Posterior vena cava (tissue), 2 donors: ENCODE measurements around the gene MARCOL. TPM values are rescaled to one million over a fixed set of nuclear protein-coding genes. Genes with fewer than 3 reads are reported as not detected.

Experiments used
- DNase-seq: peaks from one replicate; pipeline ENCODE4 v3.0.0-alpha.2; 2020; ENCODE audit warnings: low spot score
- intact Hi-C, 2 donors: fragments of 100-400 bp; cut with DNase I; formaldehyde crosslinking; loops; one replicate each; pipeline versions ENCODE4 v1.14.1 to v1.14.2; 2022 to 2023
- long read RNA-seq, 2 donors: library from polyadenylated mRNA; unstranded; transcript quantifications; one replicate each; pipeline ENCODE4 v2.0.0, GENCODE V29; 2020 to 2021
- total RNA-seq, 2 donors: library from RNA; stranded (reverse); fragmentation: NEBNext Ultra II Directional; extraction: Animal tissue kit (Norgen Biotek cat#: 25700); gene quantifications; one replicate each; pipeline ENCODE4 v1.2.1, GENCODE V29; 2021
- donor health status: DM: yes; HTN: yes; CAD: no.
- donor health status: DM: yes; HTN: yes; CAD: no.

MARCOL gene
- not detected for total RNA-seq
- long read RNA-seq, donor 1: 0 reads
- long read RNA-seq, donor 2: 0 reads

- DNase-seq: no peak
- intact Hi-C loops: no loop called here
Observed at GRCh38 chr5:148238418-148238794, at the start of gene MARCOL. Gene MARCOL (plus strand): TSS chr5:148238525. CDS start chr5:148238598, 73 bp downstream.

- intact Hi-C loops: no loop called here
- no peak for DNase-seq
Observed at GRCh38 chr5:148191010-148191409, 47.3 kb upstream of the MARCOL start.

- intact Hi-C loops: no loop called here
- DNase-seq: no peak
Observed at GRCh38 chr5:148193202-148193601, 45.1 kb upstream of the MARCOL start.

DNA sequence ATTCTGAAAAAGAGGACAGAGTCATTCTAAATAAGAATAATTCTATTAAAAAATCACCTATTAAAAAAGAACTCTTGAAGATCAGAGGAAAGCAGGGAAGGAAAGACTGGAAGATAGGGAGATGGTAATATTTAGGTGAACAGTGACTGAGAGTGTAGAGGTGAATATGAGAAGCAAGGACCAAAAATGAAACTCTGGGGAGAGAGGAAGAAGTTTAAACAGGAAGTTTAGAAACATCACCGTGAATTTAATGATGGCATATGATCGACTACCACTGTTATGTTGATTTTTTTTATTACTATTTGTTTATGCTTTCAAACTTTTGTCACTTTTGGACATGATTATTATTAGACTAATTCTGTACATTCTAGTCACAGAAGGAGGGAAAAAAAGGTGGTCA lies 37.2 kb upstream of the MARCOL start:
- DNase-seq: no peak
- intact Hi-C loops: no loop called here

DNA sequence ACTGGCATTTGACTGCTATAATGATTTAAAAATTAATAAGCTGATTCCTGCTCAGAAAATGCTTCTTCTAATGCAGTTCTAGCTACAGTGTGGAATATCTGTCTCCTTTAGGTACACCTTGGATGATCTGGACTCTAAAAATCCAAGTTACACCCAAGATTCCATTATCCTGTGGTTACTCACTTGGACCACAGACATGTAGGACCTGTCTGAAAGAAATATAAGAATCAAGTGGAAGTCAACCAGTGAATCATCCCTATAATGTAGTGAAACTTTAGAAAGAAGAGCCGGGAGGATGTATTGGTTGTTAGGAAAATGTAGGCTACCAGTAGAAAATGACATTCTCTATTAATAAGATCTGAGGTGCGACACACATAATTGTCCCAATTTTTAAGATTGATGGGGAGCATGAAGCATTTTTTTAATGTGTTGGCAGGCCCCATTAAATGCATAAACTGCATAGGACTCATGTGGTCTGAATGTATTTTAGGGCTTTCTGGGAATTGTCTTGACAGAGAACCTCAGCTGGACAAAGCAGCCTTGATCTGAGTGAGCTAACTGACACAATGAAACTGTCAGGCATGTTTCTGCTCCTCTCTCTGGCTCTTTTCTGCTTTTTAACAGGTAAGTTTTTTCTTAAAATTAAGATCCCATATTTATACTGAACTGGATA lies 35.7 kb upstream of the MARCOL start, which contains the start of gene SPINK6:
Gene SPINK6, plus strand, starts transcription at position 512 of the 673 bp plus-strand sequence. Its CDS starts 55 bp downstream, at position 567.
- DNase-seq: no peak
- intact Hi-C loops: no loop called here

- no peak for DNase-seq
- intact Hi-C loops: no loop called here
Observed at GRCh38 chr5:148205044-148205806, 33.1 kb upstream of the MARCOL start.

- intact Hi-C loops: no loop called here
- no peak for DNase-seq
Observed at GRCh38 chr5:148205865-148206264, 32.5 kb upstream of the MARCOL start.

- intact Hi-C loops: no loop called here
- no peak for DNase-seq
Observed at GRCh38 chr5:148206620-148207019, 31.7 kb upstream of the MARCOL start.

GRCh38 chr5:148208226-148208625 lies 30.1 kb upstream of the MARCOL start:
- intact Hi-C loops: no loop called here
- no peak for DNase-seq

GRCh38 chr5:148209151-148209770 lies 29.1 kb upstream of the MARCOL start:
- intact Hi-C loops: no loop called here
- DNase-seq: no peak

GRCh38 chr5:148214665-148215185 lies 23.6 kb upstream of the MARCOL start:
- intact Hi-C loops: no loop called here
- no peak for DNase-seq

GRCh38 chr5:148221508-148221907 lies 16.8 kb upstream of the MARCOL start:
- intact Hi-C loops: no loop called here

DNA sequence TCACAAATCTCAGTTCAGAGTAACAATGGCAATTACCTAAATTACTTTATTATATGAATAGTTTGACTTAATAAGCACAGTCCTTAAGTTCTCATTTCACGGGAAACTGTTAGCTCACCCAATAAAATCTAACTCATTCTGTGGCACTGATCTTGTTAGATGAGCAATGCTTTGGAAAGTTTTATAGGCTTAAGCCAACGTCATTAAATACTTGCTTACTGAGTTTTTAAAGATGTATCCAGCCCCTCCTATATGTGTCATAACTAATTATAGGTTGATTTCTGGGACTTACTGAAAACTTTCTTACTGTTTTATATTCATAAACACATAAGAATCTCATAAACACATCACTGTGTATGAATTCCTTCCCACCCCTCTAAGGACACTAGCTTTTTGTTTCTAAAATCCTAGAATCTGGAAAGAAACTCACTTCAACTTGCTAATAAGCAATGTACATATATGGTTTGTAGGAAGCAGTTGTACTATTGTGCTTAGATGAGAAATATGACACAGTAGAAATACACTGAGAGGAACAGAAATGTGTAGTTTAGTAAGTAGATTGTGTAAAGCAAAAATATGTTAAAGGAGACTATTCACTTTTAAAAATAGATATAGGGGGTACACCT lies 14.1 kb upstream of the MARCOL start:
- intact Hi-C loops: no loop called here

More at GRCh38 chr5:148221508-148221907, 16.8 kb upstream of the MARCOL start:
- no peak for DNase-seq

GRCh38 chr5:148228392-148228984 lies 9.8 kb upstream of the MARCOL start:
- intact Hi-C loops: no loop called here
- DNase-seq: no peak

More for the DNA sequence above, 14.1 kb upstream of the MARCOL start:
- DNase-seq: no peak

DNA sequence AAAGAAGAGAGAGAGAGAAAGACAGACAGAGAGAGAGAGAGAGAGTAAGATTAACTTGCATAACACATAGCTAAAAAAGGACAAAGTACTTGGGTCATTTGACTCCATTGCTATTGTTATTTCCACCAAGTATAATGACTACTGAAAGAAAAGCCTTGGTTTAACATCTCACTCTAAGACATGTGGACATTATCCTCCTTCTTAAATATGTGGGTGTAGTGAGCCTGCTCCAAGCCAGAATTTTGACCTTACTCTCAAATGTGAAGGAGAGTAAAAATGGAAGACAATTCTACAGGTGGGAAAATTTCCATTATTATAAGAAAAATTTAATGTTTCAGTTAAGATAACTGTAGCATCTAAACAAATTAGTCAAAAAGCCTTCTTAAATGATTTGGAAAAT lies 8.5 kb upstream of the MARCOL start:
- no peak for DNase-seq
- intact Hi-C loops: no loop called here

GRCh38 chr5:148230240-148230639 lies 8.1 kb upstream of the MARCOL start:
- intact Hi-C loops: no loop called here
- DNase-seq: no peak

DNA sequence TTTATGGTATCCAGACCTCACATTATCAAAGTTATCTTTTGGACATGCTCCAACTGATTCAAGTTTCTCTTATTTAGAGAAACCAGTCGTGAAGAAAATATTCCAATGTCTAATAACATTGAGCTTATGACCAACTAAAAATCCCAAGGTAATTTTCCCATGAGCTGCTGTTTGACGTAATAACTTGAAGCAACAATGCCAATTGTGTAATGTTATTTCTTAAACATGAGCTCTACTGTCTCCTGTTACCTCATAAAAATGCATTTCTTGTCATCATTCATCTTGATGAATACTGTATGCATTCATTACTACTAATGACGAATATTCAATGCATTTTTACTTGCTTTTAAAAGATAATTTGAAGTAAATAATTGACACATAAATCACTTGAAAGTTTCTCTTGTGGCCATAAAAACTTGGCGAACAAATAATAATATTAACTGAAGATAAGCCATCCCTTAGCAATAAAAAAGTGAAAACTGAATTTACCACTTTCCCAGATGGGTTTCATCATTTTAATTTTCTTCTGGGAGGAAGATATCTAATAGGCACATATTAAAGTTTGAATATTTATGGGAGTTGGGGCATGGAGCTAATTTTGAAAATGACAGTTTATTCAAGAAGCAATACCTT lies 424 bp upstream of the MARCOL start:
- DNase-seq: no peak
- intact Hi-C loops: no loop called here

DNA sequence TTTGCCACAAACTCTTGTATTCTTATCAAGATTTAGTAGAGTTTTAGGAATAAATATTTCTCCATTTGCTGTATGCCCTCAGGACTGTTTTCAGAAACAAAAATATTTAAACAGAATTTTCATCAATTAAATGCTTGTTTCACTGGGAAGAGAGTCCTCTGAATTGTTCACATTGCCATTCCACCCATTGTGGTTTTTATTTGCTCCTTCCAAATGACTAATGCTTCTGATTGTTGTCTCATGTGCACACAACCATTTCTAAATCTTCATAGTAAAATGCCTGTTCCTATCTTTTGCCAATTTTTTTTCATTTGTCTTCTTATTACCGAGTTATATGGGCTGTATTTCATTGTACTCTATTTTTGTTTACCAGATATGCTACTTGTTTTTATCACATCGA lies 10.6 kb downstream of the MARCOL start:
- no peak for DNase-seq
- intact Hi-C loops: no loop called here

- intact Hi-C loops: no loop called here
- DNase-seq: no peak
Observed at GRCh38 chr5:148255456-148255855, 17.1 kb downstream of the MARCOL start.
